ENCODE measurements around the gene DAPK1. TPM values are rescaled to one million over a fixed set of nuclear protein-coding genes. Genes with fewer than 3 reads are reported as not detected.
"Not testable (repeated sequence)": the region's sequence is repeated elsewhere in the genome, so short reads cannot be mapped to it uniquely, and the experiment has no call there.

DAPK1 gene
- total RNA-seq, 2 experiments from 2014 or later: 0.29 to 0.47 TPM

DNA sequence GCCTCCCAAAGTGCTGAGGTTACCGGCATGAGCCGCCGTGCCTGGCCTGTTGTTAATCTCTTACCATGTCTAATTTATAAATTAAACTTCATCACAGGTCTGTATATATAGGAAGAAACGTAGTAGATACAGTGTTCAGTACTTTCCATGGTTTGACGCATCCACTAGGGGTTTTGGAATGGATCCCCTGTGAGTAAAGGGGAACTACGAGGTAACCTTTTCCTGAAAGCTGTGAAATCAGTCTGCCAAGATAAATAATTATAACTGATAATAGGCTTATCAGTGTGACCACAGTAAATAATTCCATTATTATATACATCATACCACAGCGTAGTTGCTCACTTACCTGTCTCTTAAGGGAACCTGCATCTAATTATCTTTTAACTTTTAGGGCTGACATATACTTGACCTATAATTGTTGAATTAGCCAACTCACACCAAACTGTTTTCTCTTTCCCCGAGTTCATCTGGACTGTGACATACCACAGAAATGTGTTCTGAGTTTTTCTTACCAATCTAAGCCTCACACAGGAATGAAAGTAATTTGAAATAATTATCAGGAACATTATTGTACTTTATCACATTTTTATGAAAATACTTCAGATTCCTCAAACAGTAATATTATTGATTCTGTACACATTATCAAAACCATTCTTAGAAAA, 42.9 kb downstream of the DAPK1 start:
- CTCF ChIA-PET: no interaction called here
- no peak for ATAC-seq

DNA sequence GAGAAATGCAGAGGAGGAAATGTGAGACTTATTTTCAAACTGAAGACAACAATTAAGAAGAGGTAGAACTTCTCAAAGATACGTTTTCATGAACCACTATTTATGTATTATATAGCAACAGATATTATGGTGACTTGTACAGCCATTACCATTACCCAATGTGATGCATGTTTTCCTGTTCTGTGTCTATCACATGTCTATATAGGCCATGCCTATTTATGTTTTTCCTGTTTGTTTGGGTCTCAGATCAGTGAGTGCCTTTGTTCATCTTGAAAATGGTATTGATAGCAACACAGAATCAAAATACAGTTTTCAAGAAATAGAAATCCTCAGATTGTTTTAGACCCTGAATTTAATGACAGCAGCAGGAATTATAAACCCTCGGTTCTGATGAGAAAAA, 44.0 kb downstream of the DAPK1 start:
- no peak for ATAC-seq
- CTCF ChIA-PET: no interaction called here
- Mint-ChIP-seq H3K4me1 (ENCODE audit: low read depth) (no peaks in the 10 kb centered on the region), H3K27ac (no peak overlapping the region), H3K36me3 (ENCODE audit: low read depth) (no peaks in the 10 kb centered on the region), H3K9me3 (ENCODE audit: insufficient read depth) (no peaks in the 10 kb centered on the region), H3K4me3 (no peak overlapping the region), H3K27me3 (ENCODE audit: low read depth) (no peaks in the 10 kb centered on the region)
- DNase-seq: no peak
- POLR2A ChIA-PET: no interaction called here

More for the DNA sequence above, 42.9 kb downstream of the DAPK1 start:
- DNase-seq: no peak
- Mint-ChIP-seq H3K27ac (no peak overlapping the region), H3K36me3 (ENCODE audit: low read depth) (no peaks in the 10 kb centered on the region), H3K4me1 (ENCODE audit: low read depth) (peaks cover 2% of the 10 kb centered on the region), H3K9me3 (ENCODE audit: insufficient read depth) (no peaks in the 10 kb centered on the region), H3K4me3 (no peak overlapping the region), H3K27me3 (ENCODE audit: low read depth) (no peaks in the 10 kb centered on the region)
- POLR2A ChIA-PET: no interaction called here

GRCh38 chr9:87542141-87542540, 44.5 kb downstream of the DAPK1 start:
- Mint-ChIP-seq H3K9me3 (ENCODE audit: insufficient read depth) (no peaks in the 10 kb centered on the region), H3K4me1 (ENCODE audit: low read depth) (no peaks in the 10 kb centered on the region), H3K36me3 (ENCODE audit: low read depth) (no peaks in the 10 kb centered on the region), H3K4me3 (no peak overlapping the region), H3K27ac (no peak overlapping the region), H3K27me3 (ENCODE audit: low read depth) (no peaks in the 10 kb centered on the region)
- ATAC-seq (no peak), DNase-seq (no peak)
- POLR2A ChIA-PET: no interaction called here
- CTCF ChIA-PET: no interaction called here

GRCh38 chr9:87543251-87543650, 45.6 kb downstream of the DAPK1 start:
- no peak for ATAC-seq
- Mint-ChIP-seq H3K9me3 (ENCODE audit: insufficient read depth) (no peaks in the 10 kb centered on the region), H3K4me3 (no peak overlapping the region), H3K27me3 (ENCODE audit: low read depth) (no peaks in the 10 kb centered on the region), H3K36me3 (ENCODE audit: low read depth) (no peaks in the 10 kb centered on the region), H3K27ac (no peak overlapping the region), H3K4me1 (ENCODE audit: low read depth) (no peaks in the 10 kb centered on the region)
- ChIA-PET POLR2A (no interaction called here), CTCF (no interaction called here)
- DNase-seq: no peak

DNA sequence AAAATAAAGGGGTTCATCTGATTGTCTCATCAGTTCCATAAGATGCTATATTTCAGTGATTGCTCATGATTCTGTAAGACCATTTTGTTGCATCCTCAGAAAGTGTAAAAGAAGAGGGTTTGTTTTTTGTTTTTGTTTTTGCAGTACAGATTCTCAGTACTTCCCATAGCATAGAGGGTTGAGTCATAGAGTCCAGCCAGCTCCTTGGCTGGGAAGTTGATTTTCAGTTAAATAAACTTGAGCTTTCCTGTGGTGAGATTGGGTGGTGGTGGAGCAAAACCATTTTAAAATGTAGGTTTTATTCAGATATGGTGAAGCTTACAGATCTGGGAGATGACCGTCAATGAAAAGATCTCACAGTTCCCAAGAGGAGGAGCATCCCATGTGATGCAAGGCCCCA, 48.2 kb downstream of the DAPK1 start:
- Mint-ChIP-seq H3K4me1 (ENCODE audit: low read depth) (no peaks in the 10 kb centered on the region), H3K9me3 (ENCODE audit: insufficient read depth) (no peaks in the 10 kb centered on the region), H3K36me3 (ENCODE audit: low read depth) (no peaks in the 10 kb centered on the region), H3K27me3 (ENCODE audit: low read depth) (peaks cover 4% of the 10 kb centered on the region), H3K27ac (no peak overlapping the region), H3K4me3 (no peak overlapping the region)
- DNase-seq: no peak
- no peak for ATAC-seq
- CTCF ChIA-PET: no interaction called here
- POLR2A ChIA-PET: no interaction called here

DNA sequence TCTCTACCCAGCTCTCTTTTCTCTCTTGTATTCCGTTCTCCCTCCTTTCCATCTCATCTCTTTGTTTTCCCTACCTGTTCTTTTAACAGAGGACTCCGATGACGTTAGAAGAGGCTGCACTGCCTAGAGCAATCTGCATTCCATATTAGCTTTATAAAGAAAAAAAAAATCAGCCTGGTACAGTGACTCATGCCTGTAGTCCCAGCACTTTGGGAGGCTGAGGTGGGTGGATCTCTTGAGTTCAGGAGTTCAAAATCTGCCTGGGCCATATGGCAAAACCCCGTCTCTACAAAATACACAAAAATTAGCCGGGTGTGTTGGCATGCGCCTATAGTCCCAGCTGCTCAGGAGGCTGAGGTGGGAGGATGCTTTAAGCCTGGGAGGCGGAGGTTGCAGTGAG, 49.0 kb downstream of the DAPK1 start:
- DNase-seq (no peak), ATAC-seq (no peak)
- Mint-ChIP-seq H3K4me1 (ENCODE audit: low read depth) (no peaks in the 10 kb centered on the region), H3K9me3 (ENCODE audit: insufficient read depth) (no peaks in the 10 kb centered on the region), H3K27me3 (ENCODE audit: low read depth) (peaks cover 4% of the 10 kb centered on the region), H3K27ac (no peak overlapping the region), H3K36me3 (ENCODE audit: low read depth) (no peaks in the 10 kb centered on the region), H3K4me3 (no peak overlapping the region)
- ChIA-PET CTCF (no interaction called here), POLR2A (no interaction called here)

GRCh38 chr9:87547671-87548081, 50.0 kb downstream of the DAPK1 start:
- H3K9me3 Mint-ChIP-seq (ENCODE audit: insufficient read depth): no peaks in the 10 kb centered on the region
- no peaks in the 10 kb centered on the region for H3K36me3 Mint-ChIP-seq (ENCODE audit: low read depth)
- no peak overlapping the region for H3K4me3 Mint-ChIP-seq
- no peak overlapping the region for H3K27ac Mint-ChIP-seq
- POLR2A ChIA-PET: no interaction called here
- H3K4me1 Mint-ChIP-seq (ENCODE audit: low read depth): no peaks in the 10 kb centered on the region
- ATAC-seq: no peak
- DNase-seq: no peak
- CTCF ChIA-PET: no interaction called here
- peaks cover 4% of the 10 kb centered on the region for H3K27me3 Mint-ChIP-seq (ENCODE audit: low read depth)

DNA sequence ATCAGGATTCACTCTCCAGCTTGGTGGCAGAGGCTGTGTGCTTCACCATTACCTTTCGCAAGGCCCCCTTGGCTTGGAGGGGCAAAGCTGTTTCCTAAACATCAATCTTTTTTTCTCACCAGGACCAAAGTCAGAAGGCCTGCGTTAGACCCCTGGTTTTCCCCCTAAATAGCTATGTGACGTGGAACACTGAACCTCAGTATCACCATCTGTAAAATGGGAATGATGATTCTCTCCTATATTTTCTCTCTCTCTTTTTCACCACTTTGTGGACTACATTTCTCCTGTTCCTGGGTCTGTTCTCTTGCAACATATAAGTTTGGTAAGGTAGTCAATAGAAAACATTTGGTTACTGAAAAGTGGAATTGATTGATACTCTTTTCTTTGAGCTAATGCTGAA, 50.5 kb downstream of the DAPK1 start:
- H3K9me3 Mint-ChIP-seq (ENCODE audit: insufficient read depth): no peaks in the 10 kb centered on the region
- no peak overlapping the region for H3K27ac Mint-ChIP-seq
- ChIA-PET POLR2A (no interaction called here), CTCF (no interaction called here)
- H3K27me3 Mint-ChIP-seq (ENCODE audit: low read depth): peaks cover 4% of the 10 kb centered on the region
- DNase-seq: no peak
- no peak for ATAC-seq
- no peaks in the 10 kb centered on the region for H3K4me1 Mint-ChIP-seq (ENCODE audit: low read depth)
- H3K4me3 Mint-ChIP-seq: no peak overlapping the region
- no peaks in the 10 kb centered on the region for H3K36me3 Mint-ChIP-seq (ENCODE audit: low read depth)

GRCh38 chr9:87549088-87549487, 51.4 kb downstream of the DAPK1 start:
- CTCF ChIA-PET; H3K27me3 Mint-ChIP-seq (ENCODE audit: low read depth); H3K4me3 Mint-ChIP-seq; ATAC-seq; H3K9me3 Mint-ChIP-seq (ENCODE audit: insufficient read depth); POLR2A ChIA-PET; H3K27ac Mint-ChIP-seq; DNase-seq; H3K36me3 Mint-ChIP-seq (ENCODE audit: low read depth); H3K4me1 Mint-ChIP-seq (ENCODE audit: low read depth): not testable (repeated sequence)

GRCh38 chr9:87549791-87550190, 52.1 kb downstream of the DAPK1 start:
- peaks cover 4% of the 10 kb centered on the region for H3K27me3 Mint-ChIP-seq (ENCODE audit: low read depth)
- H3K4me3 Mint-ChIP-seq: no peak overlapping the region
- CTCF ChIA-PET: no interaction called here
- ATAC-seq: no peak
- no peaks in the 10 kb centered on the region for H3K36me3 Mint-ChIP-seq (ENCODE audit: low read depth)
- H3K4me1 Mint-ChIP-seq (ENCODE audit: low read depth): no peaks in the 10 kb centered on the region
- H3K9me3 Mint-ChIP-seq (ENCODE audit: insufficient read depth): no peaks in the 10 kb centered on the region
- POLR2A ChIA-PET: no interaction called here
- DNase-seq: no peak
- no peak overlapping the region for H3K27ac Mint-ChIP-seq

DNA sequence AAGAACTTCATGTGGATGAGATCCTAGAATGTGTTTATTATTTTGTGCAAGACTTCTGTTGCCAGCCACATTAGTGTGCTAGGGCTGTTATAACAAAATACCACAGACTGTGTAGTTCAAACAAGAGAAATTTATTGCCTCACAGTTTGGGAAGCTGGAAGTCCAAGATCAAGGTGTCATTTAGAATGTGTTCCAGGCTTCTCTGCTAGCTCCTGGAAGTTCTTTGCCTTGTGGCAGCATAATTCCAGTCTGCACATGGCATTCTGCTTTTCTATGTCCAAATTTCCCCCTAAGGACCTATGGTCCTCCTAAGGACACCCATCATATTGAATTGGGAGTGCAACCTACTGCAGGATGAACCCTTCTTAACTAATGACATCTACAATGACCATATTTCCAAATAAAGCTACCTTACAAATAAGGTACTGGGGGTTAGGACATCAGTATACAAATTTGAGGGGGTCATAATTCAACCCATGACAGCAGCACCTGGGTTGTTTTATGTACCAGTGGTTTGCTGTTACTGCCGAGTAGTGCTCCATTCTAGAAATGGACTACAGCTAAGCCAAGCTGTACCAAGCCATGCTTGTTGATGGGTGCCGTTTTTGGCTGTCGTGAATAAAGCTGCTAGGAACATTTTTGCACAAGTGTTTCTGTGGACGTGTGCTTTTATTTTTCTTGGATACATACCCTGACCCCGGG, 52.7 kb downstream of the DAPK1 start:
- Mint-ChIP-seq H3K9me3 (ENCODE audit: insufficient read depth) (no peaks in the 10 kb centered on the region), H3K27me3 (ENCODE audit: low read depth) (peaks cover 4% of the 10 kb centered on the region), H3K4me1 (ENCODE audit: low read depth) (no peaks in the 10 kb centered on the region), H3K4me3 (no peak overlapping the region), H3K27ac (no peak overlapping the region), H3K36me3 (ENCODE audit: low read depth) (no peaks in the 10 kb centered on the region)
- no peak for ATAC-seq
- DNase-seq: no peak
- ChIA-PET CTCF (no interaction called here), POLR2A (no interaction called here)

- DNase-seq (no peak), ATAC-seq (no peak)
- Mint-ChIP-seq H3K9me3 (ENCODE audit: insufficient read depth) (no peaks in the 10 kb centered on the region), H3K4me3 (no peak overlapping the region), H3K4me1 (ENCODE audit: low read depth) (no peaks in the 10 kb centered on the region), H3K36me3 (ENCODE audit: low read depth) (no peaks in the 10 kb centered on the region), H3K27me3 (ENCODE audit: low read depth) (peaks cover 4% of the 10 kb centered on the region), H3K27ac (no peak overlapping the region)
- ChIA-PET CTCF (no interaction called here), POLR2A (no interaction called here)
Measured at GRCh38 chr9:87551772-87552217, 54.1 kb downstream of the DAPK1 start.
